ENCODE results near the gene TUBA8. TPM values are rescaled to one million over a fixed set of nuclear protein-coding genes. Genes with fewer than 3 reads are reported as not detected.

The TUBA8 gene
- total and polyA plus RNA-seq, 9 donors: 0.92 to 4.2 (median 1.9) TPM; not detected in 1

Small RNA genes lying within 50 kb of the gene (small RNA-seq; reads per million reads assigned to genes)
- not detected for gene AC016027.5

Other genes starting within 250 kb of the TUBA8 start
- 100 to 1,000 TPM in 1 of 7 donors, 10 to 100 TPM in 6; 17.5 to 106 (median 81.6) TPM for gene MICAL3, start 86.2 kb upstream of the TUBA8 start, total RNA-seq
- gene MICAL3, start 86.2 kb upstream of the TUBA8 start, polyA plus RNA-seq: 10 to 100 TPM; 24.1 to 31.9 TPM
- gene PEX26, start 32.8 kb upstream of the TUBA8 start, total RNA-seq: 10 to 100 TPM; 13.0 to 33.4 (median 26.3) TPM
- gene PEX26, start 32.8 kb upstream of the TUBA8 start, polyA plus RNA-seq: 10 to 100 TPM; 14.9 to 21.5 TPM
- gene USP18, start 39.4 kb downstream of the TUBA8 start, total RNA-seq: 1 to 10 TPM; 1.5 to 6.0 (median 2.7) TPM
- gene USP18, start 39.4 kb downstream of the TUBA8 start, polyA plus RNA-seq: 1 to 10 TPM; 4.8 to 8.1 TPM

Measured in ovary (tissue), 9 donors.